Kidney (tissue), 14 donors: Measurements from ENCODE around the gene RFX8. TPM values are rescaled to one million over a fixed set of nuclear protein-coding genes. Genes with fewer than 3 reads are reported as not detected.

ENCODE experiments used
- DNase-seq, 5 donors: peaks; one replicate each; pipeline ENCODE4 v3.0.0-alpha.2; 2013 to 2020
- FAIRE-seq: peaks from 2 replicates; lab custom pipeline; 2012; peaks lifted over from hg19 to GRCh38; lab: Jason Lieb, UNC
- H3K27ac ChIP-seq, 2 donors: one replicate each; pipeline ENCODE4 v1.7.0; 2013; ENCODE audit warnings: low read depth in 2 of 2, low read length in 2 of 2, inconsistent platforms in 1 of 2
- H3K27me3 ChIP-seq: one replicate; pipeline ENCODE4 v1.7.1; 2013; ENCODE audit warnings: low read length, inconsistent platforms; ENCODE audit not compliant: control insufficient read depth, insufficient read depth
- H3K36me3 ChIP-seq, 3 donors: one replicate each; pipeline versions ENCODE4 v1.7.0 to v1.7.1; 2013; ENCODE audit warnings: low read length in 3 of 3, control low read depth in 1 of 3, inconsistent platforms in 1 of 3; ENCODE audit not compliant: insufficient read depth in 3 of 3, control insufficient read depth in 2 of 3
- H3K4me1 ChIP-seq, 3 donors: one replicate each; pipeline versions ENCODE4 v1.7.0 to v1.7.1; 2013; ENCODE audit warnings: low read length in 3 of 3, inconsistent platforms in 1 of 3, low read depth in 1 of 3; ENCODE audit not compliant: control insufficient read depth in 2 of 3, insufficient read depth in 2 of 3
- H3K4me3 ChIP-seq, 3 donors: one replicate each; pipeline versions ENCODE4 v1.7.0 to v1.8.1; 2013; ENCODE audit warnings: low read length in 3 of 3, control low read depth in 1 of 3, inconsistent platforms in 1 of 3
- H3K9ac ChIP-seq, 3 donors: one replicate each; pipeline versions ENCODE4 v1.7.0 to v1.7.1; 2013; ENCODE audit warnings: low read length in 3 of 3, control low read depth in 1 of 3, inconsistent platforms in 1 of 3
- H3K9me3 ChIP-seq, 3 donors: one replicate each; pipeline versions ENCODE4 v1.7.0 to v1.7.1; 2013; ENCODE audit warnings: low read length in 3 of 3, control low read depth in 1 of 3, inconsistent platforms in 1 of 3; ENCODE audit not compliant: control insufficient read depth in 2 of 3, insufficient read depth in 1 of 3
- intact Hi-C: fragments of 100-400 bp; cut with DNase I; formaldehyde crosslinking; loops from one replicate; pipeline ENCODE4 v1.11.1; 2022
- polyA plus RNA-seq: library from polyadenylated mRNA; stranded (reverse); fragments of 350-450 nt; fragmentation: Illumina TruSeq; extraction: RNeasy Lipid Tissue Mini Kit (QIAGEN cat#74804); gene quantifications from one replicate; pipeline ENCODE4 v1.2.3, GENCODE V29; 2014; ENCODE audit warnings: low read depth, low replicate concordance; ENCODE audit not compliant: insufficient read depth
- total RNA-seq: library from RNA; stranded (reverse); fragmentation: NEBNext Ultra II Directional; extraction: Animal tissue kit (Norgen Biotek cat#: 25700); gene quantifications from one replicate; pipeline ENCODE4 v1.2.1, GENCODE V29; 2021
- TF ChIP-seq, protein P1 (sequence below): IDR thresholded peaks from 3 replicates; pipeline ENCODE4 v1.5.1; 2012; ENCODE audit warnings: mild to moderate bottlenecking, moderate library complexity, borderline replicate concordance; ENCODE audit not compliant: insufficient read depth; ENCODE audit errors: extremely low read depth
- donor health status: control.
- donor health status: control.
- donor health status: control.
- donor health status: control.
- donor health status: control.
- donor health status: DM: yes; HTN: yes; CAD: no.
- donor health status: Normal renal cell carcinoma (clear cell type).

The RFX8 gene
- total and polyA plus RNA-seq, 2 donors from 2014 or later: 0.28 TPM; not detected in 1

- H3K4me1 ChIP-seq: peaks cover 0 to 10% (median 6%) of the 10 kb centered on the region in 3 donors
- H3K4me3 ChIP-seq: no peak overlapping the region
- FAIRE-seq (no peak), DNase-seq (no peak)
- H3K27me3 ChIP-seq: peaks cover 18% of the 10 kb centered on the region
- TF ChIP-seq, protein P1, sequence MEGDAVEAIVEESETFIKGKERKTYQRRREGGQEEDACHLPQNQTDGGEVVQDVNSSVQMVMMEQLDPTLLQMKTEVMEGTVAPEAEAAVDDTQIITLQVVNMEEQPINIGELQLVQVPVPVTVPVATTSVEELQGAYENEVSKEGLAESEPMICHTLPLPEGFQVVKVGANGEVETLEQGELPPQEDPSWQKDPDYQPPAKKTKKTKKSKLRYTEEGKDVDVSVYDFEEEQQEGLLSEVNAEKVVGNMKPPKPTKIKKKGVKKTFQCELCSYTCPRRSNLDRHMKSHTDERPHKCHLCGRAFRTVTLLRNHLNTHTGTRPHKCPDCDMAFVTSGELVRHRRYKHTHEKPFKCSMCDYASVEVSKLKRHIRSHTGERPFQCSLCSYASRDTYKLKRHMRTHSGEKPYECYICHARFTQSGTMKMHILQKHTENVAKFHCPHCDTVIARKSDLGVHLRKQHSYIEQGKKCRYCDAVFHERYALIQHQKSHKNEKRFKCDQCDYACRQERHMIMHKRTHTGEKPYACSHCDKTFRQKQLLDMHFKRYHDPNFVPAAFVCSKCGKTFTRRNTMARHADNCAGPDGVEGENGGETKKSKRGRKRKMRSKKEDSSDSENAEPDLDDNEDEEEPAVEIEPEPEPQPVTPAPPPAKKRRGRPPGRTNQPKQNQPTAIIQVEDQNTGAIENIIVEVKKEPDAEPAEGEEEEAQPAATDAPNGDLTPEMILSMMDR: no peak
- H3K9me3 ChIP-seq: no peaks in the 10 kb centered on the region
- no peaks in the 10 kb centered on the region for H3K36me3 ChIP-seq
- intact Hi-C loops: no loop called here
- H3K9ac ChIP-seq: no peak overlapping the region
- no peak overlapping the region for H3K27ac ChIP-seq
These were observed 91.8 kb downstream of the RFX8 start for GRCh38 chr2:101383016-101383541.

- no peak overlapping the region for H3K27ac ChIP-seq
- H3K4me3 ChIP-seq: no peak overlapping the region
- no peak overlapping the region for H3K9ac ChIP-seq
- FAIRE-seq (no peak), DNase-seq (peak in 1 of 5 donors; percentile 34)
- intact Hi-C loops: no loop called here
- no peaks in the 10 kb centered on the region for H3K36me3 ChIP-seq
- peaks cover 0 to 7% (median 6%) of the 10 kb centered on the region in 3 donors for H3K4me1 ChIP-seq
- H3K9me3 ChIP-seq: no peaks in the 10 kb centered on the region
- peaks cover 14% of the 10 kb centered on the region for H3K27me3 ChIP-seq
- TF ChIP-seq, protein P1: no peak
These were observed 92.5 kb downstream of the RFX8 start for GRCh38 chr2:101382442-101382841.

- TF ChIP-seq, protein P1: no peak
- intact Hi-C loops: no loop called here
- FAIRE-seq: no peak
These were observed 94.5 kb downstream of the RFX8 start for GRCh38 chr2:101380376-101380775.

GRCh38 chr2:101379091-101379490, 95.8 kb downstream of the RFX8 start:
- no peak overlapping the region for H3K9ac ChIP-seq
- TF ChIP-seq, protein P1: no peak
- intact Hi-C loops: no loop called here

More at GRCh38 chr2:101380376-101380775, 94.5 kb downstream of the RFX8 start:
- Histone ChIP-seq H3K27me3 (peaks cover 2% of the 10 kb centered on the region), H3K4me3 (no peak overlapping the region), H3K9ac (no peak overlapping the region), H3K4me1 (no peaks in the 10 kb centered on the region), H3K27ac (no peak overlapping the region), H3K9me3 (no peaks in the 10 kb centered on the region), H3K36me3 (no peaks in the 10 kb centered on the region)
- DNase-seq: no peak

More at GRCh38 chr2:101379091-101379490, 95.8 kb downstream of the RFX8 start:
- Histone ChIP-seq H3K9me3 (no peaks in the 10 kb centered on the region), H3K27ac (no peak overlapping the region), H3K36me3 (no peaks in the 10 kb centered on the region), H3K27me3 (peaks cover 2% of the 10 kb centered on the region), H3K4me3 (no peak overlapping the region), H3K4me1 (no peaks in the 10 kb centered on the region)
- DNase-seq: no peak
- no peak for FAIRE-seq
